Psoas muscle (tissue), 8 donors: ENCODE results near the gene CKB. TPM values are rescaled to one million over a fixed set of nuclear protein-coding genes. Genes with fewer than 3 reads are reported as not detected.
A peak's percentile ranks its signal among the peaks of the same experiment; 100 is the strongest.

Experiments
- ATAC-seq, 4 donors: fragments of 200-7000 bp; cut with Tn5 transposase; one replicate each; pipeline ENCODE4 v1.9.1; 2020; ENCODE audit warnings: moderate library complexity in 3 of 4, mild to moderate bottlenecking in 2 of 4
- DNase-seq, 2 donors: peaks; one replicate each; pipeline ENCODE4 v3.0.0-alpha.2; 2020
- H3K27ac ChIP-seq: fragments of 200-600 bp; one replicate; pipeline ENCODE4 v1.8.0; 2022
- H3K27me3 ChIP-seq, 3 donors: fragments of 200-600 bp in 1 of 3; one replicate each; pipeline versions ENCODE4 v1.6.1 to v1.8.0; 2013 to 2022; ENCODE audit warnings: low read length in 2 of 3, mild to moderate bottlenecking in 2 of 3, moderate library complexity in 1 of 3; ENCODE audit not compliant: insufficient read depth in 3 of 3
- H3K36me3 ChIP-seq, 2 donors: fragments of 200-600 bp in 1 of 2; one replicate each; pipeline versions ENCODE4 v1.6.1 to v1.8.0; 2013 to 2022; ENCODE audit warnings: low read depth in 1 of 2, mild to moderate bottlenecking in 1 of 2, moderate library complexity in 1 of 2; ENCODE audit not compliant: insufficient read depth in 1 of 2
- H3K4me1 ChIP-seq: fragments of 200-600 bp; one replicate; pipeline ENCODE4 v1.8.0; 2022
- H3K4me3 ChIP-seq: fragments of 200-600 bp; one replicate; pipeline ENCODE4 v1.8.0; 2022; ENCODE audit warnings: mild to moderate bottlenecking
- H3K9me3 ChIP-seq: fragments of 200-600 bp; one replicate; pipeline ENCODE4 v1.8.0; 2022
- CTCF ChIP-seq: fragments of 200-600 bp; IDR thresholded peaks from one replicate; pipeline ENCODE4 v1.8.0; 2022; ENCODE audit warnings: antibody characterized with exemption
- WGBS, 3 donors: extraction: QIAGEN DNeasy Blood & Tissue Kit; methylation state at CpG; one replicate each; pipeline versions ENCODE4 v1.1.6 to v1.1.7; 2013; 5-methylcytosine and 5-hydroxymethylcytosine counted together
- intact Hi-C, 2 donors: fragments of 100-400 bp; cut with DNase I; formaldehyde crosslinking; loops; one replicate each; pipeline versions ENCODE4 v1.11.0 to v1.14.2; 2022
- polyA plus RNA-seq, 3 donors: library from polyadenylated mRNA; stranded (reverse); fragments of 200-250 nt; gene quantifications; one replicate each; pipeline ENCODE4 v1.2.3, GENCODE V29; 2013
- total RNA-seq, 4 donors: library from RNA; stranded (reverse); fragmentation: NEBNext Ultra II Directional in 2 of 4; extraction: Animal tissue kit (Norgen Biotek cat#: 25700) in 2 of 4; gene quantifications; one replicate each; pipeline versions ENCODE4 v1.2.1 to v1.2.4, GENCODE V29; 2021 to 2023
- donor health status: healthy with polysubstance abuse.
- donor health status: DM: no; HTN: no; CAD: no; lungs with moderate emphysema.
- donor health status: Bipolar disorder and iron deficiency.
- donor health status: healthy.
- donor health status: DM: yes; HTN: yes; CAD: no.
- donor health status: DM: no; HTN: no; CAD: no.
- donor health status: DM: no; HTN: no; CAD: no.
- donor health status: DM: yes; HTN: yes; CAD: no.

Gene CKB
- total and polyA plus RNA-seq, 7 donors: 19.5 to 383 (median 44.9) TPM

GRCh38 chr14:103544388-103545218, 22.0 kb upstream of the CKB start:
- 57 to 78% (median 63%) methylated on average over 20 to 35 of the region's 35 CpGs for WGBS, 3 donors
- ATAC-seq: no peak
- Histone ChIP-seq H3K36me3 (no peaks in the 10 kb centered on the region), H3K4me1 (peaks cover 47% of the 10 kb centered on the region), H3K9me3 (no peaks in the 10 kb centered on the region), H3K4me3 (no peak overlapping the region), H3K27ac (no peak overlapping the region), H3K27me3 (no peaks in the 10 kb centered on the region)
- intact Hi-C loops: loop anchor here in 1 of 2 donors (10.0 kb wide), 1 partner anchor 50 kb away; no protein-coding TSS in a partner anchor
- peak; percentile 55 to 69 for DNase-seq
- TF ChIP-seq CTCF: no peak

GRCh38 chr14:103543721-103544387, 21.2 kb upstream of the CKB start:
- ATAC-seq: peak; percentile 13 to 67 (median 33)
- Histone ChIP-seq H3K36me3 (no peaks in the 10 kb centered on the region), H3K27me3 (no peaks in the 10 kb centered on the region), H3K4me1 (peaks cover 48% of the 10 kb centered on the region), H3K27ac (no peak overlapping the region), H3K9me3 (no peaks in the 10 kb centered on the region), H3K4me3 (no peak overlapping the region)
- intact Hi-C loops: loop anchor here in 1 of 2 donors (10.0 kb wide), 1 partner anchor 49 kb away; no protein-coding TSS in a partner anchor
- peak; percentile 57 to 75 for DNase-seq
- TF ChIP-seq CTCF: no peak
- 46 to 67% (median 48%) methylated on average over 15 to 19 of the region's 19 CpGs for WGBS, 3 donors

GRCh38 chr14:103543140-103543539, 20.5 kb upstream of the CKB start:
- peak; percentile 19 to 52 for DNase-seq
- no peaks in the 10 kb centered on the region for H3K36me3 ChIP-seq
- intact Hi-C loops: loop anchor here in 1 of 2 donors (10.0 kb wide), 1 partner anchor 48 kb away; no protein-coding TSS in a partner anchor
- no peak overlapping the region for H3K4me3 ChIP-seq
- H3K9me3 ChIP-seq: no peaks in the 10 kb centered on the region
- H3K4me1 ChIP-seq: peaks cover 55% of the 10 kb centered on the region
- ATAC-seq: no peak
- no peaks in the 10 kb centered on the region for H3K27me3 ChIP-seq
- no peak overlapping the region for H3K27ac ChIP-seq
- WGBS, 3 donors: 72 to 75% (median 72%) methylated on average over 8 to 10 of the region's 10 CpGs
- no peak for TF ChIP-seq CTCF

- Histone ChIP-seq H3K36me3 (no peaks in the 10 kb centered on the region), H3K9me3 (no peaks in the 10 kb centered on the region), H3K27ac (no peak overlapping the region), H3K4me3 (no peak overlapping the region), H3K27me3 (no peaks in the 10 kb centered on the region), H3K4me1 (peaks cover 56% of the 10 kb centered on the region)
- DNase-seq (peak; percentile 73 to 84), ATAC-seq (no peak)
- TF ChIP-seq CTCF: no peak
- 10 to 18% (median 15%) methylated on average over 14 to 18 of the region's 18 CpGs for WGBS, 3 donors
- intact Hi-C loops: loop anchor here in 1 of 2 donors (10.0 kb wide), 1 partner anchor 48 kb away; no protein-coding TSS in a partner anchor
These were observed 20.0 kb upstream of the CKB start for GRCh38 chr14:103542605-103543088.
